Vagina (tissue), 2 donors: ENCODE results near the gene ZNF524.

Source experiments
- POLR2A ChIP-seq, 2 donors: fragments of 450-650 bp; IDR thresholded peaks; one replicate each; pipeline ENCODE4 v1.6.1; 2017; ENCODE audit warnings: antibody characterized with exemption in 2 of 2, mild to moderate bottlenecking in 2 of 2, moderate library complexity in 2 of 2
- POLR2AphosphoS5 ChIP-seq, 2 donors: sonication (generic); formaldehyde crosslinking; IDR thresholded peaks; one replicate each; pipeline ENCODE4 v1.9.0; 2017; ENCODE audit warnings: antibody characterized with exemption in 2 of 2, mild to moderate bottlenecking in 2 of 2, low read depth in 1 of 2; ENCODE audit not compliant: insufficient read depth in 1 of 2
- TF ChIP-seq, protein P1 (sequence below), 3 experiments: fragments of 450-650 bp in 2 of 3; fragments of 200-600 bp in 1 of 3; sonication (generic) in 1 of 3; IDR thresholded peaks; one replicate each; pipeline ENCODE4 v1.5.1; 2017 to 2019; ENCODE audit warnings: antibody characterized with exemption in 3 of 3, mild to moderate bottlenecking in 2 of 3, moderate library complexity in 2 of 3

DNA sequence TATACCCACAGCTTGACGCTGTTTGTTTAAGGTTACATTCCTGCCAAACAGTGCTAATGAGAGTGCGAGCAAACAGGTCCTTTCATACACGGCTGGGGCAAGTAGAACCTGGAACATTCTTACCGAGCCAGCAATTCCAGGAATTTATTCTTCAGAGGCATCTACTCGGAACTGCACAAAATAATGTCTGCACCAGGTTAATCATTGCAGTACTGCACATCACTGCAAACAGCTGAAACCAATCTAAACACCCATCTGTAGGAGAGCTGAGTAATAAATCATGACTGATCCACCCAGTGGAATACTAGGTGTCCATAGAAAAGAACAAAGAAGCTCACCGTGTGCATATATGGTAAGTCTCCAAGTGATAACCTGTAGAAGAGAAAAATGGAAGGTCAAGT, 18.3 kb upstream of the ZNF524 start:
- TF ChIP-seq, protein P1, sequence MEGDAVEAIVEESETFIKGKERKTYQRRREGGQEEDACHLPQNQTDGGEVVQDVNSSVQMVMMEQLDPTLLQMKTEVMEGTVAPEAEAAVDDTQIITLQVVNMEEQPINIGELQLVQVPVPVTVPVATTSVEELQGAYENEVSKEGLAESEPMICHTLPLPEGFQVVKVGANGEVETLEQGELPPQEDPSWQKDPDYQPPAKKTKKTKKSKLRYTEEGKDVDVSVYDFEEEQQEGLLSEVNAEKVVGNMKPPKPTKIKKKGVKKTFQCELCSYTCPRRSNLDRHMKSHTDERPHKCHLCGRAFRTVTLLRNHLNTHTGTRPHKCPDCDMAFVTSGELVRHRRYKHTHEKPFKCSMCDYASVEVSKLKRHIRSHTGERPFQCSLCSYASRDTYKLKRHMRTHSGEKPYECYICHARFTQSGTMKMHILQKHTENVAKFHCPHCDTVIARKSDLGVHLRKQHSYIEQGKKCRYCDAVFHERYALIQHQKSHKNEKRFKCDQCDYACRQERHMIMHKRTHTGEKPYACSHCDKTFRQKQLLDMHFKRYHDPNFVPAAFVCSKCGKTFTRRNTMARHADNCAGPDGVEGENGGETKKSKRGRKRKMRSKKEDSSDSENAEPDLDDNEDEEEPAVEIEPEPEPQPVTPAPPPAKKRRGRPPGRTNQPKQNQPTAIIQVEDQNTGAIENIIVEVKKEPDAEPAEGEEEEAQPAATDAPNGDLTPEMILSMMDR (IDR thresholded peaks at IDR 0.05) = no peak
- TF ChIP-seq POLR2AphosphoS5 (IDR thresholded peaks at IDR 0.05; ENCODE audit: insufficient read depth in 1 of 2, low read depth in 1 of 2) (no peak), POLR2A (IDR thresholded peaks at IDR 0.05) (no peak)
